ENCODE measurements around the gene FAM3A.
"Not testable (repeated sequence)": the region's sequence is repeated elsewhere in the genome, so short reads cannot be mapped to it uniquely, and the experiment has no call there.

The FAM3A gene

DNA sequence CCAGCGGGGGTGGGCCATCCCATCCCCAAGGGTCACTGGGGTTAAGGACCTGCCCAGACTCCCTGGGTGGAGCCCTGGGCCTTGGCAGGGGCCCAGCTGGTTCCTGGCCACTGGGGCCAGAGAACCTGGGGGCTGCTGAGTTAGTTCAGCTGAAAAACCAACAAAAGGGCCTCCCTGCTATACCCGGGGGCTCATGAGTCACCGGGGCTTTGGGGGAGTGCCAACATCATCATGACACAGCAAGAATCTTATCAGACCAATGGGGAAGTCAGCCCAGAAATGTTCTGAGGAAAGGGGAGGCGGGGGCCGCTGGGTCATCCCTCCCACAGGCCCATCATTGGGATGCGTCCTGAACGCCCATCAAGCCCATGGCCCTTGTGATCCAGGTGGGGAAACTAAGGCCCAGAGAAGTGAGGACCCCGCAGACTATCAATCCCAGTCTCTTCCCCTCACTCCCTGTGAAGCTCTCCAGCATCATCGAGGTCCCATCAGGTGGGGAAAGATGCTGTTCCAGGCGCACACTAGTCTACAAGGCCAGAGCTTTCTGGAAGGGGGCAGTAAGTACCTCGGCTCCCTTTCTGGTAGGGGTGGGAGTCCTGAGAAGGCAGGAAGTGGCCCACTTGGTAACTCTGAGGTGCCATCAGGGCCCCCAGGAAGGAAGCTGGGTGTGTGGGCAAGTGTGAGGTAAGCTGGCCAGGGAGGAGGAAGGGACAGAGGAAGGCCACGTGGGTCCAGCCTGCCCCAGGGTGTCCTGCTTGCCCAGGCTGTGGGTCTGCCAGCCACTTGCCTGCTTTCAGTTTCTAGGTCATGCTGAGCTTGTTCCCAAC, 26.1 kb upstream of the FAM3A start:
- TF ChIP-seq MAX (IDR thresholded peaks at IDR 0.05; ENCODE audit: low read depth, low read length) (peak; percentile 77), MYC (IDR thresholded peaks at IDR 0.05; ENCODE audit: low read depth, low read length) (peak; percentile 65; the same call in 1 of the 2 replicates), POLR2A (IDR thresholded peaks at IDR 0.05; ENCODE audit: extremely low read depth, insufficient read length) (no peak)
- TF ChIP-seq, protein P1, sequence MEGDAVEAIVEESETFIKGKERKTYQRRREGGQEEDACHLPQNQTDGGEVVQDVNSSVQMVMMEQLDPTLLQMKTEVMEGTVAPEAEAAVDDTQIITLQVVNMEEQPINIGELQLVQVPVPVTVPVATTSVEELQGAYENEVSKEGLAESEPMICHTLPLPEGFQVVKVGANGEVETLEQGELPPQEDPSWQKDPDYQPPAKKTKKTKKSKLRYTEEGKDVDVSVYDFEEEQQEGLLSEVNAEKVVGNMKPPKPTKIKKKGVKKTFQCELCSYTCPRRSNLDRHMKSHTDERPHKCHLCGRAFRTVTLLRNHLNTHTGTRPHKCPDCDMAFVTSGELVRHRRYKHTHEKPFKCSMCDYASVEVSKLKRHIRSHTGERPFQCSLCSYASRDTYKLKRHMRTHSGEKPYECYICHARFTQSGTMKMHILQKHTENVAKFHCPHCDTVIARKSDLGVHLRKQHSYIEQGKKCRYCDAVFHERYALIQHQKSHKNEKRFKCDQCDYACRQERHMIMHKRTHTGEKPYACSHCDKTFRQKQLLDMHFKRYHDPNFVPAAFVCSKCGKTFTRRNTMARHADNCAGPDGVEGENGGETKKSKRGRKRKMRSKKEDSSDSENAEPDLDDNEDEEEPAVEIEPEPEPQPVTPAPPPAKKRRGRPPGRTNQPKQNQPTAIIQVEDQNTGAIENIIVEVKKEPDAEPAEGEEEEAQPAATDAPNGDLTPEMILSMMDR (IDR thresholded peaks at IDR 0.05; ENCODE audit: low read depth, low read length): no peak
- DNase-seq (ENCODE audit: low read depth): peak; percentile 91
- H3K4me3 ChIP-seq (ENCODE audit: low read depth, low read length): peak overlapping the region; percentile 46

GRCh38 chrX:154541589-154541895, 25.5 kb upstream of the FAM3A start:
- DNase-seq (ENCODE audit: low read depth): no peak
- H3K4me3 ChIP-seq (ENCODE audit: low read depth, low read length): no peak overlapping the region
- TF ChIP-seq MAX (IDR thresholded peaks at IDR 0.05; ENCODE audit: low read depth, low read length) (no peak), POLR2A (IDR thresholded peaks at IDR 0.05; ENCODE audit: extremely low read depth, insufficient read length) (no peak), MYC (IDR thresholded peaks at IDR 0.05; ENCODE audit: low read depth, low read length) (no peak)
- TF ChIP-seq, protein P1 (IDR thresholded peaks at IDR 0.05; ENCODE audit: low read depth, low read length): no peak

DNA sequence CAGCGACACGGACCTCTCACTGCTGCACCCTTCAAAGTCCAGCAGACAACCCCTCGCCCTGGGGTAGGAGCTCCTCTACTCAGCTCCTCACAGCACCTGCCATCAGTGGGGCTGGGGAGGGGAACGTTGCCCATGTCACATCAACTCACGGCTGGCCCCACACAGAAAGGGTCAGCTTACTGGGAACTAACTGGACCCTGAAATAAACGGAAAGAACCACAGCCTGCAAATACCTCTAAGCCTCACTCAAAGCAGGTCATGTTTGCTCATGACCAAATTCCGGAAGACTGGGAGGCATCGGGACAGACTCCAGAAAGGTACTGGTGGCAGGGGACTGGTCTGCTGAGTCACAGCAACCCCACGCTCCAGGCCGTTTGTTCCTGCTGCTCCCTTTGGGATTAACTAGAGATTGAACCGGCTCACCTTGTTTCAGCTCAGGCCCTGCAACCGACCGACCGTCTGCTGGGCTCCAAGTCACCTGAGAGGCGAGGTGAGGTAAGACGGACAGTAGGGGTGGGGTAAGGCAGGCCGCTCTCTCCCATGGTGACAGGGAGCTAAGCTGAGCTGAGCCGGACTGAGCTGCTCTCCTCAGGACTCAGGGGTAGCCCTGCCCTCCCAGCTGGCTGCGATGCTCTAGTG, 25.0 kb upstream of the FAM3A start:
- no peak overlapping the region for H3K4me3 ChIP-seq (ENCODE audit: low read depth, low read length)
- TF ChIP-seq MAX (IDR thresholded peaks at IDR 0.05; ENCODE audit: low read depth, low read length) (no peak), MYC (IDR thresholded peaks at IDR 0.05; ENCODE audit: low read depth, low read length) (no peak), POLR2A (IDR thresholded peaks at IDR 0.05; ENCODE audit: extremely low read depth, insufficient read length) (no peak)
- TF ChIP-seq, protein P1 (IDR thresholded peaks at IDR 0.05; ENCODE audit: low read depth, low read length): no peak
- DNase-seq (ENCODE audit: low read depth): no peak

GRCh38 chrX:154540365-154540764, 24.3 kb upstream of the FAM3A start:
- not testable (repeated sequence) for DNase-seq (ENCODE audit: low read depth); H3K4me3 ChIP-seq (ENCODE audit: low read depth, low read length)

DNA sequence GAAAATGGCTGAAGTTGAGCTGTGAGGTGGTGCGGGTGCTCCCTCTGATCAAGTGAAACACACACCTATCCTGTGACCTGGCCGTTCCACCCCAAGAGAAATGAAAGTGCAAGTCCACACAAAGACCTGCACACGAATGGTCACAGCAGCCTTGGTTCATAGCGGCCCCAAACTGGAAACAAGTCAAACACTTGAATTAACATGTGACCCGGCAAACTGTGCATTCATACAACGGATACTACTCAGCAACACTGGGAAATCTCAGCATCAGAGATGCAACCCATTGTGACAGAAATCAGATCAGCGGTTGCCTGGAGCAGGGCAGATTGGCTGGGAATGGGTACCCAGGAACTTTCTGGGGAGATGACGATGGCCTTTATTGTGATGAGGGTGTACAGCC, 23.0 kb upstream of the FAM3A start:
- TF ChIP-seq POLR2A (IDR thresholded peaks at IDR 0.05; ENCODE audit: extremely low read depth, insufficient read length) (no peak), MAX (IDR thresholded peaks at IDR 0.05; ENCODE audit: low read depth, low read length) (no peak), MYC (IDR thresholded peaks at IDR 0.05; ENCODE audit: low read depth, low read length) (no peak)
- TF ChIP-seq, protein P1 (IDR thresholded peaks at IDR 0.05; ENCODE audit: low read depth, low read length): no peak
- no peak for DNase-seq (ENCODE audit: low read depth)
- no peak overlapping the region for H3K4me3 ChIP-seq (ENCODE audit: low read depth, low read length)

GRCh38 chrX:154535892-154536291, 19.9 kb upstream of the FAM3A start:
- DNase-seq (ENCODE audit: low read depth): no peak
- TF ChIP-seq MAX (IDR thresholded peaks at IDR 0.05; ENCODE audit: low read depth, low read length) (no peak), POLR2A (IDR thresholded peaks at IDR 0.05; ENCODE audit: extremely low read depth, insufficient read length) (no peak), MYC (IDR thresholded peaks at IDR 0.05; ENCODE audit: low read depth, low read length) (no peak)
- TF ChIP-seq, protein P1 (IDR thresholded peaks at IDR 0.05; ENCODE audit: low read depth, low read length): no peak

More at GRCh38 chrX:154535892-154536291, 19.9 kb upstream of the FAM3A start:
- H3K4me3 ChIP-seq (ENCODE audit: low read depth, low read length): no peak overlapping the region
